Subcutaneous abdominal adipose tissue (tissue), 5 donors: ENCODE measurements around the gene LYZL4.

Source experiments
- H3K27ac ChIP-seq: one replicate; pipeline ENCODE4 v1.7.0; 2013; ENCODE audit warnings: low read depth, mild to moderate bottlenecking, inconsistent platforms, low read length, moderate library complexity
- H3K27me3 ChIP-seq, 5 donors: one replicate each; pipeline ENCODE4 v1.7.0; 2013; ENCODE audit warnings: low read length in 5 of 5, inconsistent platforms in 1 of 5; ENCODE audit not compliant: control insufficient read depth in 5 of 5, insufficient read depth in 4 of 5
- H3K36me3 ChIP-seq, 5 donors: one replicate each; pipeline ENCODE4 v1.7.0; 2013; ENCODE audit warnings: low read length in 5 of 5; ENCODE audit not compliant: control insufficient read depth in 5 of 5, insufficient read depth in 5 of 5
- H3K4me1 ChIP-seq, 5 donors: one replicate each; pipeline ENCODE4 v1.7.0; 2013; ENCODE audit warnings: low read length in 5 of 5, mild to moderate bottlenecking in 3 of 5, moderate library complexity in 1 of 5; ENCODE audit not compliant: control insufficient read depth in 5 of 5, insufficient read depth in 5 of 5
- H3K4me3 ChIP-seq, 5 donors: one replicate each; pipeline ENCODE4 v1.7.0; 2013; ENCODE audit warnings: low read length in 5 of 5, low read depth in 1 of 5
- H3K9ac ChIP-seq, 5 donors: one replicate each; pipeline ENCODE4 v1.7.0; 2013; ENCODE audit warnings: low read length in 5 of 5, mild to moderate bottlenecking in 4 of 5, moderate library complexity in 3 of 5
- H3K9me3 ChIP-seq, 5 donors: one replicate each; pipeline ENCODE4 v1.7.0; 2013; ENCODE audit warnings: low read length in 5 of 5; ENCODE audit not compliant: control insufficient read depth in 5 of 5
- donor health status: healthy.
- donor health status: healthy.
- donor health status: healthy.
- donor health status: healthy.
- donor health status: healthy.

LYZL4 gene

DNA sequence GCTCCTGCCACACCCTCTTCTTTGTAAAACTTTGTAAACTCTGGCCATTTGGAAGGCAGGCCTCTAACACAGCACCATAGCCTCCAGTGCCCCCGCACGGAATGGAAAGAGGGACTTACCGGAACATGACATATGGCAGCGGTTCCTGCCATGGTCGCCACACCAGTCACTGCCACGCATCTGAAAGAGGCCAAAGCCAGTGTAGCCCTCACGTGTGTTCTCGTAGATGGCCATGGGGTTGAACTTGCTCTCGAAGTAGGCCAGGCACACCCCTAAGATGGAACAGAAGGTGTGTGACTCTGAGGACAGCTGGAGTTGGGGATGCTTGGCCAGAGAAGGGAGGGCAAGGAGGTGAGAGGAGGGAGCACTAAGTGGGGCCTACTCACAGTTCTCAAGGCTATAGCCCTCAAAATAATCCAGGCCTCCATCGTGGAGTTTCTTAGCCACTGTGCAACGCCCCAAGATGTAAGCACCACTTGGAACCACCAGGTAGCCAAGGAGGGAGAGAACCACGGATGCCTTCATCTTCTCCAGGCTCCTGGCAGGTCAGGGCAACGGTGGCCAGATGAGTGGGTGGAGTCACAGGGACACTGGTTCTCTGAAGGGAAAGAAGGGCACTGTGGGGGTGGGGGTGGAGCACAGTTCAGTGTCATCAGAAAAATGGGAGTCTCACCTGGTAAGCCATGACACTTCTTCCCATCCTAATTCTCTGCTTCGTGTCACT, 3.5 kb downstream of the LYZL4 start:
- no peak overlapping the region for H3K27ac ChIP-seq
- no peak overlapping the region for H3K9ac ChIP-seq
- H3K27me3 ChIP-seq = no peaks in the 10 kb centered on the region
- no peaks in the 10 kb centered on the region for H3K36me3 ChIP-seq
- H3K4me1 ChIP-seq = no peaks in the 10 kb centered on the region
- H3K9me3 ChIP-seq = peaks cover 0 to 3% (median 0%) of the 10 kb centered on the region in 5 donors
- H3K4me3 ChIP-seq = no peak overlapping the region

DNA sequence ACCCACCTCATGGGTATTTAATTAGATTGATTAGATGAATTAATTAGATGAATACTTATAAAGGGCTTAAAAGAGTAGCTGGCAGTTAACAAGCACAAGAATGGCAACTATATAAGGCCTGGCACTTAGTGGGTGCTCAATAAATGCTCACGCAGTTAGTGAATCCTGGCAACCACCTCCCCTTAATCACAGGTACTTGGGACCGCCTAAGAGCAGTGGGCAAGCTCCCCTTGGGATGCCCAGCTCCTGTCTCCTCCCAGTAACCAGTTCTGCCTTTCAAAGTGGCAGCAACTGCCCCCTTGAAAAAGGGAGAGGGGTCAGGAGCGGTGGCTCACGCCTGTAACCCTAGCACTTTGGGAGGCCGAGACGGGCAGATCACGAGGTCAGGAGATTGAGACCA, 4.6 kb downstream of the LYZL4 start:
- Histone ChIP-seq H3K36me3 (no peaks in the 10 kb centered on the region), H3K27ac (no peak overlapping the region), H3K4me1 (no peaks in the 10 kb centered on the region), H3K27me3 (no peaks in the 10 kb centered on the region), H3K9me3 (peaks cover 0 to 3% (median 0%) of the 10 kb centered on the region in 5 donors), H3K4me3 (no peak overlapping the region), H3K9ac (no peak overlapping the region)

DNA sequence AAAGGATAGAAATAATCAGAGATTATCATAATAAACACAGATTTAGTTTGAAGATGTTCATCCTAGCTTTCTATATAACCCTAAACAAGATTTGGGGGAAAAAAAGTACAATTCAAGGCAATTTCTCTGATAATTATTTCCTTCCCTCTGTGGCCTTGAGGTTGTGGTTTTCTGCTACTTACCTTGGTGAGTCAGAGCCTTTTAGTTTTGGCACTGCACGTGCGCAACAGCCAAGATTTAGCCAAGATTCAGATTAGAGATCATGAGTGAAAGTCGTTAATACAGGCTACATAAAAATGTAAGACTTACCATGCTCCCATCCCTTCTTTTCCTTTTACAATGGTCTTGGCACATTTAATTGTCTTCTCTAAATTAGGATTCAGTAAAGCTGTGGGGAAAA, 6.7 kb downstream of the LYZL4 start:
- no peaks in the 10 kb centered on the region for H3K27me3 ChIP-seq
- H3K36me3 ChIP-seq = no peaks in the 10 kb centered on the region
- H3K4me1 ChIP-seq = no peaks in the 10 kb centered on the region
- H3K9ac ChIP-seq = no peak overlapping the region
- H3K4me3 ChIP-seq = no peak overlapping the region
- H3K9me3 ChIP-seq = peaks cover 0 to 3% (median 0%) of the 10 kb centered on the region in 5 donors
- no peak overlapping the region for H3K27ac ChIP-seq

DNA sequence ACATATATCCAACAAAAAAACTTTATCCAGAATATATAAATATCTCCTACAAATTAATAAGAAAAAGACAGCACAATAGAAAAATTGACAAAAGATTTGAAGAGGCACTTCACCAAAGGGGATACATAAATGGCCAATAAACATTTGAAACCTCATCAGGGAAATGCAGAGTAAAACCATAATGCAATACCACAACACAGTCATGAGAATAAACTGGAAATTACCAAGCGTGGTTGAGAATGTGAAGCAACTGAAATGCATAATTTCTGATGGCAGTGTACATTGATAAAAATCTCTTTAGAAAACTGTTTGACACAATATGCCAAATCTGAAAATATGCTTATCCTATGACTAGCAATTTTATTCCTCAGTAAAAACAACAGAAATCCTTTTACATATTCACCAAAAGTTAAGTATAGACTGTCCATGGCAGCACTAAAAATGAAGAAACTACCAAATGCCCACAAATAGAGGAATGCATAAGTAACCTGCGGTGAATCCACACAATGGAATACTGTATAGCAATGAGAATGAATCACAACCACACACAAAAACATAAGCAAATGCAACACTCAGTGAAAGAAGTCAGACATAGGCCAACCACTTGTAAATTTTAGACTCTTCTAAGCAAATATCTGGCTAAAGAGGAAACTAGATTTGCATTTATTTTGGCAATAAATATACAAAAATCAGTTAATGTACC, 7.9 kb downstream of the LYZL4 start:
- H3K4me3 ChIP-seq = no peak overlapping the region
- H3K27me3 ChIP-seq = no peaks in the 10 kb centered on the region
- H3K36me3 ChIP-seq = no peaks in the 10 kb centered on the region
- no peak overlapping the region for H3K27ac ChIP-seq
- no peak overlapping the region for H3K9ac ChIP-seq
- H3K9me3 ChIP-seq = peaks cover 0 to 3% (median 0%) of the 10 kb centered on the region in 5 donors
- no peaks in the 10 kb centered on the region for H3K4me1 ChIP-seq

DNA sequence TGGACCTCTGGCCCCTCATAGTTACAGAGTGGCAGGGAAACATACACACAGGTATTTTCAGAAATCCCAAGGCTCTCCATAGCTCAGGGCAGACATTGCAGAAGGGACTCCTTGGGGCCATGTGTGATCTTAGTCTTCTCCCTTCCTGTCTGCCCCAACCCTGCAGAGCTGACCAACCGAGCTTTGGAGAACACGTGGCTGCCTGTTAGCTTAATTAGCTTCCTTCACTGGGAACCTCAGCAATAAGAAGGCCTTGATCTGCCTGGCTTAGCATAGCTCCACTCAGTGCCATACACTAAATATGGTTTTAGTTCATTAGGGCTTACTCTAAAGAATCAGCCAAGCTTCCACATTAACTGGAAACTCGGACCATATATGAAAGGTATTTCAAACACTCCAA, 12.3 kb downstream of the LYZL4 start:
- H3K9ac ChIP-seq = no peak overlapping the region
- no peak overlapping the region for H3K27ac ChIP-seq
- no peaks in the 10 kb centered on the region for H3K9me3 ChIP-seq
- no peaks in the 10 kb centered on the region for H3K27me3 ChIP-seq
- no peak overlapping the region for H3K4me3 ChIP-seq
- no peaks in the 10 kb centered on the region for H3K36me3 ChIP-seq
- no peaks in the 10 kb centered on the region for H3K4me1 ChIP-seq

DNA sequence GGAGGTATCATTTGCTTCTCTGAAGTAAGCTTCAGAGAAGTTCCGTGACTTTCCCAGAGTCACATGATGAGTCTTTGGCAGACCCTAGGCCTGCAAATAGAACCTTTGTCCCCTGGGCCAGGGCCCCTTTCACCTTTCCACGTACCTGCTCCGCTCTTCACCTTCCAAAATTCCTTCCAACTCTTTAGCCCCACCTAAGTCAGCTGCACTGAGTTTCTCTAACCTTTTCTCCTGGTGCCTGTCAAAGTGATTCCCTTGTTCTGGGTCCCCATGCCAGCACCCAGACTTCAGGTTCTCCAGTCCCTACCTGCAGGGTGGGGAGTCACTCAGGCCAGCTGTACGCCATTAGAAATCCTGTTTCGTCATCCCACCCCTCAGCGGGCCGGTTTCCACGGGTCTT, 12.8 kb downstream of the LYZL4 start:
- Histone ChIP-seq H3K27ac (no peak overlapping the region), H3K4me1 (no peaks in the 10 kb centered on the region), H3K27me3 (no peaks in the 10 kb centered on the region), H3K4me3 (no peak overlapping the region), H3K9me3 (no peaks in the 10 kb centered on the region), H3K36me3 (no peaks in the 10 kb centered on the region), H3K9ac (no peak overlapping the region)

DNA sequence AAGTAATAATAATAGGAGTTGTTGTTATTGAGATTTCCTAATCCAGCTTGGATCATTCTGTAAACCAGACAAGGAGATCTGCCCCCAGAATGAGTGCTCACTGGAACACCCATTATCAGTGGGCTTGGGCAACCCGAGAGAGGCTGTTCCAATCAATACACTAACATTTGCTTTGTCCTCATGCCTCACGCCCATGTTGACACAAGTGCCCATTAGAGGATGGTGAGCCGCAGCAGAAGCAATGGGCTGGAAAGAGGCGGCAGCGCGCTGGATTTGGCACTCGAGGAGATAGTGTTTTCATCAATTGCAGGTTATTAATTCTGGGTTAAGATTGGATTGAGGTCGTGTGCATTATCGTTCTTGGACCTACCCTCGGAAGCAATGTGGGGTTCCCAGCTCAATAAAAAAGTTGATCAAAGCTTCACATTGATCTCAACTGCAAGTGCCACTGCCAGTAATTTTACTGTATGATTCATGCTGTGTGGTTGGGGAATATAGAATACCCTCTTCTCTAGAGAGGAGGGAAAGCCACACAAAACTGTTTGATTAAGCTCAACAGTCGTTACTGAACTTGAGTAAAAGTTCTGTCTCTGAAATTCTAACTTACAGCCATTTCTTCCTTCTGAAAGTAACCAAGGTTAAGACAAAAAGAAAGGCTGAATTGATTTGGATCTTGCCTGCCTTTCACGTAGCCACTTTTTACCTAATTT, 15.7 kb downstream of the LYZL4 start:
- H3K27me3 ChIP-seq = no peaks in the 10 kb centered on the region
- H3K27ac ChIP-seq = no peak overlapping the region
- no peaks in the 10 kb centered on the region for H3K9me3 ChIP-seq
- H3K4me3 ChIP-seq = no peak overlapping the region
- no peak overlapping the region for H3K9ac ChIP-seq
- no peaks in the 10 kb centered on the region for H3K4me1 ChIP-seq
- no peaks in the 10 kb centered on the region for H3K36me3 ChIP-seq

DNA sequence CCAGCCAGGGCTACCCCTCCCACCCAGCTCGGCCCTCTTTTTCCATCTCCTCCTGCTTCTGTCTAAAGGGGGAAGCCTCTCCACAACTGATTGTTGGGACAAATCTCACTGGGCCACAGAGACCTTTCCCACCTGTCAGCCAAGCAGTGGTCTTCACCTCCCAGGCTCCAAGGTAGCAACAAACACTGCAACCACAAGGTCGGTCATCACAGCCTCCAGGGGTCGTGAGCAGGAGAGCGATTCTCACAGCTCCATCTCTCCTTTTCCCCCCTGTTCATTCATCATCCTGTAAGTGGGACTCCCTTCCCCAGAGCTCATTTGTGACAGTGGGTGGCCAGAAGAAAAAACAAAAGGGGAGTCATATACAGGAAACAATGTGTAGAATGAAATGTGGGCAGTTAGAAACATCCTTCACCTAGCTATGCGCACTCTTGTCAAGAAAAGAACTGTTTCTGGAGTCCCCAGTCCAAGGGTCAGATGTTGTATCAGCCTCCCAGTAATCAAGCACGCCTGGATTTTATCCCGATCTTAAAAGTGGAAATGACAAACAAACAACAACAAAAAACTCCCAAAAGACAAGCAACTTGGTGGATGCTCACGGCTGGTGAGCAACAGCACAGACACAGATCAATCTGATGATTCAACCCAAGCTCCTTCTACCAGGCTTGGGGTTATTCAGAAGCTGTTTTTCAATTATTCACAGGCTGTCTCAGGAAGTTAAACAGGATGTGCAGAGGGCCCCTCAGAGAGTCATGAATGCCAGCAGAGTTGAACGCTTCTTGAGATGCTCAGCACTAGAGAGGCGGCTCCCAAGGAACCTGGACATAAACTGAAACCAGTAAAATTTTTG, 22.4 kb downstream of the LYZL4 start:
- H3K9me3 ChIP-seq = no peaks in the 10 kb centered on the region
- peaks cover 0 to 3% (median under 1%) of the 10 kb centered on the region in 5 donors for H3K27me3 ChIP-seq
- H3K9ac ChIP-seq = no peak overlapping the region
- H3K27ac ChIP-seq = no peak overlapping the region
- no peaks in the 10 kb centered on the region for H3K36me3 ChIP-seq
- no peak overlapping the region for H3K4me3 ChIP-seq
- no peaks in the 10 kb centered on the region for H3K4me1 ChIP-seq

DNA sequence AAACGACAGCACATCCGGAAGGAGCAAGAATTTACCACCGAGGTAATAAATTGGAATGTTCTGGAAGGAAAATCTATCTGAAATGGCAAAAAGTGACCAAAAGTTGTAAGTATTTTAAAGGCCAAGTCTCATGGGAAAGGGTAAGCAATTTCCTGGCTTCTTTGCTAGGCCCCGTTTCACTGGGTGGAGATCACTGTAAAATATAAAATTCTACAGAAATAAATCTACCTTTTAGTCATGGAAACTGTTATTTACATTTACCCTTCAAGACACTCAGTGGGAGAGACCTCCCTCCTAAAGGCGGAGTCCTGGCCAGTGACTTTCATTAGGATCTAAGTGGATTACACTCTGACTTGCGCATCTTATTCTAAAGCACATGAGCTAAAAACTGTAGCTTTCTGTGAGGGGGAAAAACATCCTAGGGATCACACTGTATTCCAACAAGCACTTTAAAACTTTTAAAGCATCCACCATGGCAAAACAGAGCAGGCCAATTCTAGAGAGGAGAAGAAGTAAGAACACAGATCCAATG, 28.8 kb downstream of the LYZL4 start:
- Histone ChIP-seq H3K27ac (no peak overlapping the region), H3K4me3 (no peak overlapping the region), H3K9me3 (no peaks in the 10 kb centered on the region), H3K36me3 (no peaks in the 10 kb centered on the region), H3K4me1 (no peaks in the 10 kb centered on the region), H3K9ac (no peak overlapping the region), H3K27me3 (peaks cover 0 to 4% (median 0%) of the 10 kb centered on the region in 5 donors)
